Measurements from ENCODE around the gene CBARP. TPM values are rescaled to one million over a fixed set of nuclear protein-coding genes. Genes with fewer than 3 reads are reported as not detected.

The CBARP gene
- total and polyA plus RNA-seq, 9 of the 15 experiments (the other 6 are each of a cell fraction or from before 2014, with no cell fraction given), result 0.03 to 8.9 (median 1.2) TPM; not detected in 1

GRCh38 chr19:1227304-1228054 lies 10.3 kb downstream of the CBARP start:
- Histone ChIP-seq H3K27ac (ENCODE audit: extremely low read depth, low read depth, low read length) (no peak overlapping the region), H3K4me1 (replicated peaks in 1 of 2; ENCODE audit: control insufficient read depth in 2 of 2, insufficient read depth in 2 of 2, low read length in 2 of 2) (peaks cover 0 to 63% of the 10 kb centered on the region in 2 experiments; a peak in 3 of 5 replicates), H3K4me2 (ENCODE audit: insufficient read depth, low read length) (no peak overlapping the region), H3K9me3 (replicated peaks; ENCODE audit: control insufficient read depth, insufficient read depth, low read depth, low read length) (no peaks in the 10 kb centered on the region; the same call in 1 of the 2 replicates), H3K79me2 (ENCODE audit: control insufficient read depth, insufficient read depth, low read length) (peaks cover 13% of the 10 kb centered on the region; the same call in 2 of the 3 replicates), H3K27me3 (ENCODE audit: control insufficient read depth in 2 of 2, insufficient read depth in 2 of 2, low read length in 2 of 2) (no peaks in the 10 kb centered on the region), H3K9me1 (ENCODE audit: control insufficient read depth, insufficient read depth, low read length) (no peaks in the 10 kb centered on the region), H3K4me3 (no peak overlapping the region), H3K9ac (ENCODE audit: insufficient read depth in 1 of 2, low read depth in 2 of 2, low read length in 2 of 2) (no peak overlapping the region), H2AFZ (ENCODE audit: low read depth, low read length) (no peak overlapping the region), H3K36me3 (ENCODE audit: control insufficient read depth, insufficient read depth, low read length) (peaks cover 63% of the 10 kb centered on the region; the same call in 2 of the 3 replicates), H4K20me1 (replicated peaks; ENCODE audit: control insufficient read depth, insufficient read depth, low read length) (no peaks in the 10 kb centered on the region)
- FAIRE-seq (no peak), DNase-seq (ENCODE audit: extremely low read depth in 1 of 4, low spot score in 3 of 4) (peak in 1 of 4 experiments; percentile 45), ATAC-seq (no peak)
- WGBS (ENCODE audit: insufficient coverage, low coverage, missing lambda C conversion rate), result 96% methylated on average over 28 of the region's 56 CpGs
- intact Hi-C loops (cut with micrococcal nuclease), result no loop called here
- CTCF ChIA-PET (ENCODE audit: low intra/inter-chr PET ratio), result no interaction called here
- POLR2A ChIA-PET, result no interaction called here
- in situ Hi-C loops (cut with MboI), result loop anchor here (25.0 kb wide), 1 partner anchor 465 kb away; the partner anchor contains the start of gene MISP
- no TSS peak for BruUV-seq (replicated peaks)
- peak; percentile 96 for TF ChIP-seq ZBTB33 (CRISPR knock-in tag; IDR thresholded peaks at IDR 0.05)
- TF ChIP-seq WHSC1 (IDR thresholded peaks at IDR 0.05; ENCODE audit: low read length), result no peak
- peak; percentile 23 for TF ChIP-seq RBFOX2 (IDR thresholded peaks at IDR 0.05; ENCODE audit: low read depth, low read length)
- TF ChIP-seq HNRNPL (IDR thresholded peaks at IDR 0.05; ENCODE audit: low read depth, low read length), result no peak
- no peak for TF ChIP-seq GTF3C2 (IDR thresholded peaks at IDR 0.05; ENCODE audit: borderline replicate concordance, extremely low read depth, insufficient read length)
- TF ChIP-seq TRIM28 (IDR thresholded peaks at IDR 0.05), result no peak
- TF ChIP-seq TCFL5 (CRISPR knock-in tag; conservative IDR thresholded peaks at IDR 0.05), result no peak
- no peak for TF ChIP-seq RUNX1 (IDR thresholded peaks at IDR 0.05; ENCODE audit: low read depth)
- TF ChIP-seq THRA (IDR thresholded peaks at IDR 0.05), result no peak
- TF ChIP-seq PHTF2 (CRISPR knock-in tag; IDR thresholded peaks at IDR 0.05), result no peak
- TF ChIP-seq POLR2G (IDR thresholded peaks at IDR 0.05; ENCODE audit: low read depth, low read length), result peak; percentile 61
- TF ChIP-seq IRF9 (tag; IDR thresholded peaks at IDR 0.05), result no peak
- TF ChIP-seq TCF3 (CRISPR knock-in tag; IDR thresholded peaks at IDR 0.05), result no peak
- TF ChIP-seq JUND (IDR thresholded peaks at IDR 0.05; ENCODE audit: borderline replicate concordance, low read depth, low read length), result no peak
- TF ChIP-seq JUND (tag; IDR thresholded peaks at IDR 0.05; ENCODE audit: borderline replicate concordance, low read depth, low read length), result no peak

All from K562 (cell line).